NCI-H345 treated with DMSO at 0.1 percent for 48 hours (cell line): ENCODE results near the gene TTF1.
A peak's percentile ranks its signal among the peaks of the same experiment; 100 is the strongest.

Experiments used
- DNase-seq: peaks from one replicate; lab custom pipeline; 2025; ENCODE audit not compliant: unreplicated experiment; lab: John Stamatoyannopoulos, UW

TTF1 gene

GRCh38 chr9:132366481-132366880, 40.2 kb downstream of the TTF1 start:
- DNase-seq: no peak

GRCh38 chr9:132365986-132366385, 40.7 kb downstream of the TTF1 start:
- DNase-seq: no peak

GRCh38 chr9:132364068-132364467, 42.6 kb downstream of the TTF1 start:
- no peak for DNase-seq

GRCh38 chr9:132357764-132358163, 48.9 kb downstream of the TTF1 start:
- DNase-seq: no peak

GRCh38 chr9:132356324-132356924, 50.2 kb downstream of the TTF1 start:
- DNase-seq: no peak

GRCh38 chr9:132354637-132355355, 51.8 kb downstream of the TTF1 start, which contains the start of gene SETX:
SETX (minus strand) TSS chr9:132354986; CDS start chr9:132349428, 5,558 bp downstream.
- peak; percentile 96 for DNase-seq

- no peak for DNase-seq
Observed at GRCh38 chr9:132351404-132352045, 55.1 kb downstream of the TTF1 start.

GRCh38 chr9:132350861-132351315, 55.8 kb downstream of the TTF1 start:
- DNase-seq: no peak

GRCh38 chr9:132348676-132349075, 58.0 kb downstream of the TTF1 start:
- no peak for DNase-seq

GRCh38 chr9:132346177-132346576, 60.5 kb downstream of the TTF1 start:
- DNase-seq: no peak

GRCh38 chr9:132341177-132341840, 65.3 kb downstream of the TTF1 start:
- no peak for DNase-seq

- no peak for DNase-seq
Observed at GRCh38 chr9:132334364-132334763, 72.3 kb downstream of the TTF1 start.

- DNase-seq: no peak
Observed at GRCh38 chr9:132333556-132333955, 73.1 kb downstream of the TTF1 start.

- no peak for DNase-seq
Observed at GRCh38 chr9:132328580-132328979, 78.1 kb downstream of the TTF1 start.

GRCh38 chr9:132327537-132327936, 79.1 kb downstream of the TTF1 start:
- DNase-seq: no peak
